CD4-positive, alpha-beta T cell treated with Interferon alpha-2 for 1 hour (primary cell): Measurements from ENCODE around the gene FANCC.
"Not testable (repeated sequence)": the region's sequence is repeated elsewhere in the genome, so short reads cannot be mapped to it uniquely, and the experiment has no call there.

Experiments
- DNase-seq, 2 donors: peaks; one replicate each; pipeline ENCODE4 v3.0.0-alpha.2; 2020 to 2022

Gene FANCC

GRCh38 chr9:95317119-95317892 lies at the start of gene FANCC:
Gene FANCC, minus strand, starts transcription at chr9:95317709. Its CDS starts 68,418 bp downstream, at chr9:95249291.
- DNase-seq = peak; percentile 82 to 87

- DNase-seq = no peak
Observed at GRCh38 chr9:95366731-95367325, 49.3 kb upstream of the FANCC start.

GRCh38 chr9:95365766-95366165 lies 48.3 kb upstream of the FANCC start:
- DNase-seq = no peak

GRCh38 chr9:95363051-95363841 lies 45.7 kb upstream of the FANCC start:
- DNase-seq = no peak

GRCh38 chr9:95360866-95361265 lies 43.4 kb upstream of the FANCC start:
- DNase-seq = no peak

- DNase-seq = no peak
Observed at GRCh38 chr9:95357316-95357715, 39.8 kb upstream of the FANCC start.

GRCh38 chr9:95355500-95355899 lies 38.0 kb upstream of the FANCC start:
- DNase-seq = no peak

GRCh38 chr9:95351051-95351450 lies 33.5 kb upstream of the FANCC start:
- no peak for DNase-seq

- DNase-seq = no peak
Observed at GRCh38 chr9:95350266-95350665, 32.8 kb upstream of the FANCC start.

- DNase-seq = no peak
Observed at GRCh38 chr9:95349091-95350038, 31.9 kb upstream of the FANCC start.

GRCh38 chr9:95346021-95346420 lies 28.5 kb upstream of the FANCC start:
- no peak for DNase-seq

- no peak for DNase-seq
Observed at GRCh38 chr9:95344735-95345325, 27.3 kb upstream of the FANCC start.

- no peak for DNase-seq
Observed at GRCh38 chr9:95343725-95344287, 26.3 kb upstream of the FANCC start.

GRCh38 chr9:95342571-95342970 lies 25.1 kb upstream of the FANCC start:
- no peak for DNase-seq

GRCh38 chr9:95341293-95341962 lies 23.9 kb upstream of the FANCC start:
- DNase-seq = no peak

GRCh38 chr9:95338243-95338642 lies 20.7 kb upstream of the FANCC start:
- DNase-seq = no peak

- peak; percentile 6 to 27 for DNase-seq
Observed at GRCh38 chr9:95336281-95336680, 18.8 kb upstream of the FANCC start.

GRCh38 chr9:95333426-95333825 lies 15.9 kb upstream of the FANCC start:
- DNase-seq = no peak

- DNase-seq = no peak
Observed at GRCh38 chr9:95332860-95333259, 15.4 kb upstream of the FANCC start.

- no peak for DNase-seq
Observed at GRCh38 chr9:95330720-95331404, 13.4 kb upstream of the FANCC start.

GRCh38 chr9:95329061-95329460 lies 11.6 kb upstream of the FANCC start:
- DNase-seq = not testable (repeated sequence)
